NCI-H2107 treated with DMSO at 0.1 percent for 48 hours (cell line): ENCODE measurements around the gene AGFG1.
"Not testable (repeated sequence)": the region's sequence is repeated elsewhere in the genome, so short reads cannot be mapped to it uniquely, and the experiment has no call there.

Experiments used
- DNase-seq: peaks from one replicate; lab custom pipeline; 2025; ENCODE audit not compliant: unreplicated experiment; lab: John Stamatoyannopoulos, UW

AGFG1 gene

DNA sequence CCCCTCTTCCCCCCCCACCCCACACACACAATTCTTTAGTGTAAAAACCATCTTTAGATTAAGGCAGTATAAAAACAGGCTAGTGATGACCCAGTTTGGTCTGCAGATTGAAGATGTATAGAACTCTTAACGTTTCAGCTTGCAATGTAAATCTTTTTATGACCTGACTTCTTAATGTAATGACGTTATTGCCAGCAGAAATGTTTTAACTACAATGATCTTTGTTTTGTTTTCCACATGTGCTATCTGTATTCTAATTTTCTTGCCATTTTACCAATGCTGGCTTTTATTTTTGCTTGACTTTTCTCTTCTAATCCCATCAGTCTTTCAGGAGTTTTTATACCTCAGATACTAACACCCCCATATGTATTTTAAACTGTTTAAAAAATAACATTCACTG lies 25.2 kb downstream of the AGFG1 start:
- no peak for DNase-seq

DNA sequence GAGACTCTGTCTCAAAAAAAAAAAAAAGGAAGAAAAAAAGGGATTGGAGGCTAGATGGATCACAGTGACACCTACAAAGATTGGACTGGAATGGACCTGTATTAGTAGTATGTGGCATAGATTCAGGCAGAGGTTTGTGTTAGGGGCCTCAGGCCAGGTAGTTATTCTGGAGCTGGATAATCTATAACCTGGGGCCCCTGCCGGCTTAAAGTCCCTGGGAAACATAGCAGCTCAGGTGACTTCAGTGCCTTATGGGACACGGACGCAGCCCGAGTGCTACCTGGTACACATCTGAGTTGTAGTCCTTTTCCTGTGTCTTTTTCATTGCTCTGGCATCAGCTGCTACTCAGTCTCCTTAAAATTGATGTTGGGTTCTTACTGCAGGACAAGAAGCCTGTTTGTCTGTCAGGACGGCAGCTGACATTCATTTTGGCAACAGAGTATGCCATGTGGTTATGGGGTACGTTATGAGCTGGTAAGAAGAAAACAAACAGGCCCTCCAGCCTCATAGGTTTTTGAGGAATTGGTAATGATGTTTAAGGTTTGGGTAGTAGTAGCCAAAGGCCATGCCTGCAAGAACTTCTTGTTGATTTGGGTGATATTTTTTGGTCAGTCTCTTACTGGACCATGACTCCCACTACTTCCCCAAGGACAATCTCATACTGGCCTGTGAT lies 27.8 kb downstream of the AGFG1 start:
- DNase-seq, result no peak

DNA sequence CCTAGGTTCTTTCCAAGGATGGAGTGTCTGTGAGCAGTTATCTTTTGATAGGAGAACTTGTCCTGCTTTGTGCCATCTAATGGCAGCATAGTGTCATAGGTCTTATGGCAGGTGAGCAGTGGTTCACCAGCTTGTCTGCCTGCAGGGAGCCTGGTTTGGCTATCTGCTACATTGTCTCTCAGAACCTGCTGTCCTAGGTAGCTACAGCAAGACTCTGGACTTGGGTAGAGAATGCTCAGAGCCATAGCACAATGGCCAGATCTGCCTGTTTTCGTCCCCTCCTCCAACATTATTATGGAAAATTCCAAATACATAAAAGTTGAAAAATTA lies 28.3 kb downstream of the AGFG1 start:
- no peak for DNase-seq

DNA sequence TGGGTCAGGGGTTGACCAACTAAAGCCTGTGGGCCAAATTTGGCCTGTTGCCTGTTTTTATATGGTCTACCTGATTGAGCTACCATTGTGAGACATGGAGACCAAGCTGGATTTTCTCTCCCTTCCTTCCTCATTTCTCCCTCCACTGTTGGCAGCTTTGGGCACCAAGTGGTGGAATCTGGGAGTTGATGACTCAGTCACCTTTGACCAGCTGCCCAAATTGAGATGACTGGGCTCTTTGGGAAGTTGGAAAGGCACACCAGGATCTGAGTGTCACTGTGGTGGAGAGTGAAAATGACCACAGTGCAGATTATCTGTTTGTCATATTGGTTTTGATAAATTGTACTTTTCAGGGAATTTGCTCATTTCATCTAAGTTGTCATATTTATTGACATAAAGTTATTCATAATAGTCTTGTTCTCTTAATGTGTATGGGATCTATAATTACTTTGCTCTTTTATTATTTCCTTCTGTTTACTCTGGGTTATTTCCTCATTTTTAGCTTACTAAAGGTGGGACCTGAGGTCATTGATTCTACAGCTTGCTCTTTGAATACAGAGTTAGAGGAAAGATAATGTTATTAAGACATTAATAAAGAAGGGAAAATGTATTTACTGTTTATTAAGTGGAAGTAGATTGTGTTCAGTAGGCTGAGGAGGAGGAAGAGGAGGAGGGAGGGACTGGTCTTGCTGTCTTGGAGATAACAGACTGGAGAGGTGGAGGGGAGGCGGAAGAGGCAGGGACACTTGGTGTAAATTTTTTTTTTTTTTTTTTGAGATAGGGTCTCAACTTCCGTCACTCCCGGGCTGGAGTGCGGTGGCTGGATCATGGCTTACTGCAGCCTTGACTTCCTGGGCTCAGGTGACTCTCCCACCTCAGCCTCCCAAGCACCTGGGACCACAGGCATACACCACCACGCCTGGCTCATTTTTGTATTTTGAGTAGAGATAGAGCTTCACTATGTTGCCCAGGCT lies 31.8 kb downstream of the AGFG1 start:
- DNase-seq, result no peak

DNA sequence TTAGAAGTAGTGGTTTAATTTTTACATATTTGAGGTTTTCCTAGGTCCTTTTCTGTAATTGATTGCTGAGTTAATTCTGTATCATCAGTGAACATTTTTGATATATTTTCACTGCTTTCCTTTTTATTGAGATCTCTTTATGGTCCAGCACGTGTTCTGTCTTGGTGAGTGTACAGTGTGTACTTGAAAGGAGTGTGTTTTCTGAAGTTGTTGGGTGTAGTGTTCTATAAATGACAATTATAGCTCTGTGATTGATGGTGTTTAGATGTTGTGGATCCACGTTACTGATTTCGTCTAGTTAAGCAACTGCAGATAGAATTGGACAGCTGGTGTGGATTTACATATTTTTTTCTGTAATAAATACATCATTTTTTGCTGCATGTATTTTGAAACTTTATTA lies 32.7 kb downstream of the AGFG1 start:
- no peak for DNase-seq

DNA sequence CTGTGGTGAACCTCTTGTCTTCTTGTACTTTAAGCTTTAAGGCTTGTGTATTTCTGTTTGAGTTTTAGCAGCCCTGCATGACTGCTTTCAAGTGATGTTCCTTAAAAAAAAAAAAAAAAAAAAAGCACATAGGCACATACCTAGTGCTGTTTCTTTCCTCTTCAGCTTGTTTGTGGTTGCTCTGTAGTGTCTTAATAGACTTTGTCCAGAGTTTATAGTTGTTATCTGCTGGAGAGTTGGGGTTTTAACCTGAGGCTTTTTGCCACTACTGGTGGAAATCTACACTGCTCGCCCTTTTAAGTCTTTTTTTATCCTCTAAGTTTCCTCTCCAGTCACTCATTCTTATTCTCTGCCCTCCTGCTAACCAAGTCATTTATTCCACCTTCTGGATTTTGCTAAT lies 34.5 kb downstream of the AGFG1 start:
- DNase-seq, result no peak

DNA sequence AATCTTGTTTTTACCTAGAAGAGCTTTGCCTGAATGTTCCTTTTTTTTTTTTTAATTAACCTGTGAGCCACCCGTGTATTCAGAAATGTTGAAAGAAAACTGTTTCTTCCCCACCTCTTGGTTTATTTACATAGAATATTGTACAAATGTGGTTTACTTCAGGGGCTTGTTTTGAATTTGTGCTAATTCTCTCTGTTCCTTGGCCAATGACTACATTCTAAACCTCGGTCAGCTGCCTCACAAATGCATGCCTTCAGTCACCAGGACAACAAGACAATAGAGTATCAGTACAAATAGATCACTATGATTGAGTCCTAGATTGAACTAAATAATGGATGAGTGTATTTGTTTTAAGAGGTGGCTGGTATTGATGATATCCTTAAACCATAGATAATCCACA lies 36.0 kb downstream of the AGFG1 start:
- no peak for DNase-seq

DNA sequence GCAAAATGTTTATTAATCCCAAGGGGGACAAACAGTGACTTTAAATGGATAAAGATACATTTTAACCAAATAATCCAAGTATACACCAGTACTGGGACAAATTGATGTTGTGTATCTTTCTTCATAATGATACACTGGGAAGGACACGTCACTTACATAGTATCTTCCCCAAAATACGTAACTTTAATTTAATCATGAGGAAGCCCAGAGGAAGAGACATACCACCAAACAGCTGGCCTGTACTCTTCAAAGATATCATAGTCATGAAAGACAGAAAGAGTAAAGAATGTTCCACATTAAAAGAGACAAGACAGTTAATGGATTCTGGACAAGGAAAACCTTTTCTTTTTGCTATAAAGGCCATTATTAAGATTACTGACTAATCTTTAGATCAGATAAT lies 37.1 kb downstream of the AGFG1 start:
- DNase-seq, result no peak

DNA sequence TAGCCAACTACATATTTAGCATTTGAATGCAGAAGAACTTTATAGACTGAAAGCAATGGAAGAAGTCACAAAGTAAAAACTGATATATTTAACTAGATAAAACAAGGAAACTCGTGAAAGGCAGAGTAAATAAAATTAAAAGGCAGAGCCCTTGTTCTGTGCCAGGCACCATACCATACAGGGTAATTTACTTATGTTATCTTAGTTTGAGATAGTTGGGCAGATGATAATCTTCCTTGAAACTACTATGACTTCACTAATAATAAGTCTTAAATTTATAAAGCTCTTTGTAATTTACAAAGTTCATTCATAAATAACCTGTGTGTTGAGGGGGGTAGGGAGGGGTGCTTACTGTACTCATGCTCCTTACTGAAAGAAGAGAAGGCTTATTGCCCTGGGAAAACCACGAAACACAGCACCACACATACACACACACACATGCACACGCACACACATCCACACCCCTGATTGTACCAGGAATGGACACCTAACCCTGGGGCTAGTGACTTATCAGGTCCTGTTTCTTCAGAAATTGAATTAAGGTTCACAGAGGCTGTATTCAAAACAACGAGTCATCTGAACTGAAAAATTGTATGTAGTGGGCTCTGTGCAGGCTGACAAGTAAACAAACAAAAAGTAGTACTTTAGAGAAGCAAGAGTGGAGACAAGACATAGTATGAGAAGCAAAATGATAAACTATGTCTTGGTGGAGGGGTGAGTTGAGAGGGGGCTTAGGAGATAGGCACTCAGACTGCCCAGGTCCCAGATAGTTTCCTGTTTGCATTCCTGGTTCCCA lies 38.1 kb downstream of the AGFG1 start:
- no peak for DNase-seq

DNA sequence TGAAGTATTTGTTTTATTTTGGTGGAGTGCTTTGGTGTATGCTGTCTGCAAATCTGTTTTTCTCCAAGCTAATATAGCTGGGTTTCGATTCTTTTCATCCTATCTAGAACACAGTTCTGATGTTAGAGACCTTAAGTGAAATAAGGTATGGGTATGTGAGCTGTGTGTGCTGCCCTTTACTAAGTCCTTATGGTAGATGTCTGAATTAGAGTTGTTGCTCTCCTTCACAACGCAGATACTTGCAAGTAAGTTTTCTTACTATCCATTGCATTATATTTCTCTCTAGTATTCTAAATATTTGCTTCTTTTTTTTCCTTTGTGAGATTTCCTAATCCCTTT lies 38.6 kb downstream of the AGFG1 start:
- no peak for DNase-seq

DNA sequence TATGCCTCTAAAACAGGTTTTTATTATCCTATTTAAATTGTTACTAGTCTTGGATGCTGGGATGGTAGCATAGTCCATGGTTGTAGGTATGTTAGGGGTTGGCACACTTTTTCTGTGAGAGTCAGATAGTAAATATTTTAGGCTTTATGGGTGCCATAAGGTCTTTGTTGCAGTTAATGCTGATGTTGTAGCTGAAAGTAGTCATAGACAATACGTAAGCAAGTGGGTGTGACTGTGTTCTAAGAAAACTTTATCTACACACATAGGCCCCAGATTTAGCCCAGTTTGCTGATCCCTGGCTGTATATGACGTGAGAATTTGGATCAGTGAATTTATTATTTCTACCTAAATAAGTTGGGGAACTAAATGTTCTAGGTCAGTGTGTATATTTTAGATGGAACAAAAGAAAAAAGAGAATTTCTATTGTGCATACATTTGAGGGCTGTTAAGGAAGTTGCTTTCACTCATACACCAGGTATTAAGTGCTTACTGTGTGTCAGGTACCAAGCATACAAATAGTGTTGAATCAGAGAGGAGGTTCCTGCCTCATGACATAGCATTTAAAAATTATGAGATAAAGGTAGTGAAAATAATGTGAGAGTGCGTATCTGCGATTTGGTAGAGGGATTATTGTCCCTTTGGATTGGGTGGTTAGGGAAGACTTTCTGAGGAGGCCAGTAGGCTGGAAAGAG lies 39.4 kb downstream of the AGFG1 start:
- no peak for DNase-seq

DNA sequence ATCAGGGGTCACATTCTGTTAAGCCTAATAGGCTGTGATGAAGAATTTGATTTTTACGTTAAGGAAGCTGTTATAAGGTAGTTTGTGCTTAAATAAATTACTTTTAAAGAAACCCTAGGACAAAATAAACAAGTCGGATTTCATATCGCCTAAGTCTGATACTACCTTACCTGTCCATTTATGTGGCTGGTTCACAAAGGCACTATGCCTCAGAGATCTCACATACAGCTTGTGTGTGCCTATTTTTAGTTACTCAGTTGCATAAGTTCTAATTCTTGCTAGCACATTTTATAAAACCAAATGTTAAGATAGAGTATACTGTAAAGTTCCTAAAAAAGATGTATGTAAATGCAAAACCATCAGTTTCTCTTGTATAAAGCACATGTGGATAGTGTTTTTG lies 40.0 kb downstream of the AGFG1 start:
- DNase-seq, result no peak

DNA sequence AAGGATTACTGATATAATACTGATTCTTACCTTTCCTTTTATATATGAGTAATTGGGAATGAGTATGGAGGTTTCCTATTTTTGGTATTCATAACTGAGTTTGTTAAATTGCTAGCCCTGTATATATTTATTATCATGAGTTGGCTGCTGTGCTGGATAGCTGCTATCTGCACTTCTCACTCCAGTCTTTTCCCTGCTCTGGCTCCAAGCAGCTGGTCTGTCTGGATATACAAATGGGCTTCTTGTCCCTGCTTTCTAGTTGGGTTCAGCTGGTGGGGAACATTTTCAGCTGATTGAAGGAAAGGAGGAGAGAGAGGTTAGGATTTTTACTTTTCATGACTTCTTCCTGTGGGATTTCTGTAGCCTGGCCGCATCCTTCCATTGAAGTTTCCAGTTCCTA lies 41.2 kb downstream of the AGFG1 start:
- DNase-seq, result no peak

DNA sequence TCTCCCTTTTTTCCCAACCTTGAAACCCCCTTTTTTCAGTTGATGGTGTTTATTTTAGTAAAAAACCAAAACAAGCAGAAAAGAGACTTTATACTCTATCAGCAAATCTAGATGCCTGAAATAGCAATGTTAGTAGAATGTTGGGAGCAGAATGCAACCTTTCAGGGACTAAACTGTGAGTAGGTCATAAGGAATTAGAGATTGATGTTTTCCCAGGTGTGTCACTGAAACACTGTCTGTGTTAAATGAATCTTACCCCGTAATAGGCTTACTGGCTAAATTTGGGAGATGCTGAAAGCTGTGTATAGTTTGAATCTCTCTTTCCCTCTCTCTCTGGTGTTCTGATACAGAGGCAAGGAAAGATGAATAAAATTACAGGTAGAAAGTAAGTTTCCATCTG lies 43.8 kb downstream of the AGFG1 start:
- no peak for DNase-seq

DNA sequence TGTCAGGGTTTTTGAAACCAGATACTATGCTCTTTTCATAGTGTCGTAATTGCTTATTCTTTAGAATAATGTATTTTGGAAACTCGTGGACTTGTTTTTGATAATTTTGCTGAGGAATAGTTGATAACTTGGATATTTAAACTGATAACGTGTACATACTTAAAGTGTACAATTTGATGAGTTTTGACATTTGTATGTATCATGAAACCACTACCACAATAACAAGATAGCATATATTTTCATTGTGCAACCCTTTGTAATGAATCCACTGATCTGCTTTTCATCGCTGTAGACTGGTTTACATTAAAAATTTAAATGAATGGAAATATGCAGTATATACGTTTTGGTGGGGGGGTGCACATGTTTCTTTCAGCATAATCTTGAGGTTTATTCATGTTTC lies 45.8 kb downstream of the AGFG1 start:
- no peak for DNase-seq

DNA sequence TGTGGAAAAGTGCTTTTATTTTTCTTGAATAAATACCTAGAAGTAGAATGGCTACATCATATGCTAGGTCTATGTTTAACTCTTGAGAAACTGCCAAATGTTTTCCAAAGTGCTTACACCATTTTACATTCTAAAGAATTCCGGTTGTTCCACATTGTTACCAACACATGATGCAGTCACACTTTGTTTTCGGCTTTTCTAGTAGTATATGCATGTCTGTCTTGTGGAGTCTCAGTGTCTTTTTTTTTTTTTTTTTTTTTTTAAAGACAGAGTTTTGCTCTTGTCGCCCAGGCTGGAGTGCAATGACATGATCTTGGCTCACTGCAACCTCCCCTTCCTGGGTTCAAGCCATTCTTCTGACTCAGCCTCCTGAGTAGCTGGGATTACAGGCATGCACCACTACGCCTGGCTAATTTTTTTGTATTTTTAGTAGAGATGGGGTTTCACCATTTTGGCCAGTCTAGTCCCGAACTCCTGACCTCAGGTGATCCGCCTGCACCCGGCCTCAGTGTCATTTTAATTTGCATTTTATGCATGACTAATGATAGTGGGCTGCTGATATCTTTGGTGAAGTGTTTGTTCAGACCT lies 46.4 kb downstream of the AGFG1 start:
- DNase-seq, result not testable (repeated sequence)

DNA sequence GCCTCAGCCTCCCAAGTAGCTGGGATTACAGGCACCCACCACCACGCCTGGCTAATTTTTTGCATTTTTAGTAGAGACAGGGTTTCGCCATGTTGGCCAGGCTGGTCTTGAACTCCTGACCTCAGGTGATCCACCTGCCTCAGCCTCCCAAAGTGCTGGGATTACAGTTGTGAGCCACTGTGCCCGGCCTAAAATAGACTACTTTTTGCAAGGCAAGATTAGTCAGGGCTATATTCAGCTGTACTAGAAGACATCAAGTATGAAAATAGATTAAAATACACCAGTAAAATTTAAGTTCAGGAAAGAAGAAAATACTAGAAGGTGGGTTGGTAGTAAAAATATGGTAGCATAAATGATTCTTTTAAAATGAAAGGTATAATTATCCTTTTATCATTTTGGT lies 49.2 kb downstream of the AGFG1 start:
- DNase-seq, result not testable (repeated sequence)

DNA sequence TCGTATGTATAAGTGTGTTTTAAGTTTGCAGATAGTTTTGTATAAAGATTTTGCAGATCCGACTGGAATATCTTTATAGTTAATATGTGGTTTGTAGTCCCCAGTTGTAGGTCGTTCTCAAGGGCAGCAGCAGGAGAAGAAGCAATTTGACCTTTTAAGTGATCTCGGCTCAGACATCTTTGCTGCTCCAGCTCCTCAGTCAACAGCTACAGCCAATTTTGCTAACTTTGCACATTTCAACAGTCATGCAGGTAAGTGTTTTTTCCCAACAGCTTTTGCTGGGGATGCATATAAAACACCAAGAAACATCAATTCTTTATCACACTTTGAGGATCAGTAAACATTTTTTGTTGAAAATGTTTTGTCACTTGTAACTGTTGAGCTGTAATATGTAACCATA lies 52.7 kb downstream of the AGFG1 start:
- DNase-seq, result no peak

DNA sequence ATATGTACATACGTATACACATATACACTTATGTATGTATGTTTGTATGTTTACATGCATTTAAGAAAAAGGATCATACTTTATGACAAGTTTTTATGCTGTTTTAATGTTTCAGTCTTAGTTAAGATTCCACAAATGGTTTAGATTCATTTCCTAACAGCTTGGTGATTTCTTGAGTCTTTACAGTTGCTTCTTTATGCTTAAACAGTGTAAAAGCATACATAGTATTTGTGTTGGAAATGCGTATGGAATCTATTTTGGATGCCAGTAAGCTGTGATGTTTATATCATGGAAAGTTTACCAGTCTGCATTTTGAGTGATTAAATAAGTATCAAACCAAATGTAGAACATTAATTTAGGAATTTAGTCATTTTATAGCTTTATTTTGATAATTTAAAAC lies 55.4 kb downstream of the AGFG1 start:
- DNase-seq, result no peak

DNA sequence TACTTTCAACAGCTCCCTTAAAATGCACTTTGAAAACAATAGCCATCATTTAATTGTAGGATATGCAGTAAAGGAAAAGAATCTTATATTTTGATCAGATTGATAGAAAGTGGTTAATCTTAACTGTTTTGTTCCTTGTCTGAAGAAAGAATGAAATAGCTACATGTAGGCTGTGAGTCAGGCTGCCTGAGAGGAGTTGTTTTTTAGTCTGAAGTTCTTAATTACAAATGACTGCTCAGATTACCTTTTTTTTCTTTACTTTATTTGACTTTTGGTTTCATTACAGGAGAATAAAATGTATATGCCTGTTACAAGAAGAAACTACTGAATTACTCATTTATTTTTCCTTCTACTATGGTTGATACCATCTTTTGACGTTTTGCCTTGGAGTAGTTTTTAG lies 56.8 kb downstream of the AGFG1 start:
- no peak for DNase-seq

DNA sequence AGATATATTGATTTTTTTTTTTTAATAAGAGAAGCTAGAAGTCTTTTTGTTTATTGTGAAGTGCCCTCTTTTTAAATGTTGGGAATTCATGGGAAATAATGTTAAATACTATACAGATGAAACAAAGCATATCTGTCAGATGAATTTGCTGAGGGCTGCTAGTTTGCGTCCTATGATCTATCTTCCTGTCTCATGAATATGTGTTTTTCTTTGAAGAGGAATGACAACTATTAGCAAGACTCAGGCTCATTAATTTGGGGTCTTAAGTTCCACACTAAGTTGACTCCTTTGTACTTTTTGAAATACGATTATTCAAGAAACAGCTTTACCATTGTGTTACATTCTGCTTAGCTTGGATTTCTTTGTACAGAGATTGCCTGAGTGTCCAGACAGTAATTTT lies 57.9 kb downstream of the AGFG1 start:
- no peak for DNase-seq
